GM19372 (cell line): Measurements from ENCODE around the gene EGF.
"Not testable (repeated sequence)": the region's sequence is repeated elsewhere in the genome, so short reads cannot be mapped to it uniquely, and the experiment has no call there.

Source experiments
- ATAC-seq: cut with Tn5 transposase; IDR thresholded peaks from one replicate; pipeline ENCODE4 v1.9.1; 2021; ENCODE audit warnings: mild to moderate bottlenecking, low read depth, moderate library complexity; ENCODE audit not compliant: unreplicated experiment

Gene EGF

DNA sequence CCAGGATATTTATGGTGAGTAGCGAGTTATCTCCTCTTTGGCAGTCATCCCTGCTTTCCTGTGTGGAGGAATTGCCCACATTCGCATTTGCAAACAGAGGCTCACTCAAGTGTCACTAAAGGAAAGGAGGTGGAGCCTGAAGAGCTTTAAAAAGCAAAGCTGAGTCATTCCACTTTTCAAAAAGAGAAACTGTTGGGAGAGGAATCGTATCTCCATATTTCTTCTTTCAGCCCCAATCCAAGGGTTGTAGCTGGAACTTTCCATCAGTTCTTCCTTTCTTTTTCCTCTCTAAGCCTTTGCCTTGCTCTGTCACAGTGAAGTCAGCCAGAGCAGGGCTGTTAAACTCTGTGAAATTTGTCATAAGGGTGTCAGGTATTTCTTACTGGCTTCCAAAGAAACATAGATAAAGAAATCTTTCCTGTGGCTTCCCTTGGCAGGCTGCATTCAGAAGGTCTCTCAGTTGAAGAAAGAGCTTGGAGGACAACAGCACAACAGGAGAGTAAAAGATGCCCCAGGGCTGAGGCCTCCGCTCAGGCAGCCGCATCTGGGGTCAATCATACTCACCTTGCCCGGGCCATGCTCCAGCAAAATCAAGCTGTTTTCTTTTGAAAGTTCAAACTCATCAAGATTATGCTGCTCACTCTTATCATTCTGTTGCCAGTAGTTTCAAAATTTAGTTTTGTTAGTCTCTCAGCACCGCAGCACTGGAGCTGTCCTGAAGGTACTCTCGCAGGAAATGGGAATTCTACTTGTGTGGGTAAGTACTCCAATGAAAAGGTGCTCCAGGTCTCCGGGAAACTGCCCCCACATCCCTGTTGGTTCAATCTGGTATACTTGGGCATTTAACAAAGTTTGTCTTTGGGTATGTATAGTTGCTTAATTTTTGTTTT is at the start of gene EGF:
TSS of gene EGF (plus strand) at position 178 of the 890 bp plus-strand sequence. CDS start at position 631, 453 bp downstream.
- no peak for ATAC-seq

DNA sequence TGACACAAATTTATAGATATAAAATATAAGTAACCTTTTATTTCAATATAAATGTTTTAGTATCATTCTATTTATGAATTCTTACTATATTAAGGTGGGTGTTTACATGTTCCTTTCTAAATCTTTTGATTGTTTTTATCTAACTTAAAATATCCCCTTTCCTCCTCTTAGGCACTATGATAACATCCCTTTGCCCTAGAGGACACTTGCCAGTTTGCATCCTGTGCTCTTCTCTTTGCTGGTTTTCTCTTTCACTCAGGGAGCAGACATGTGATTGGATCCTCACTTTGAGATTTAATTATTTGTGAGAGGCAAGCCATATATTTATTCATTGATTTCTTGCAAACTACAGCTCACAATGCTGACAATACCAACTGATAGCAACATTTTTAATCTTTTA is 48.5 kb upstream of the EGF start:
- ATAC-seq, result no peak

- ATAC-seq, result no peak
Measured at GRCh38 chr4:109870061-109870460, 42.6 kb upstream of the EGF start.

GRCh38 chr4:109872065-109872464 is 40.6 kb upstream of the EGF start:
- ATAC-seq, result no peak

GRCh38 chr4:109872950-109873656 is 39.6 kb upstream of the EGF start:
- ATAC-seq, result no peak

DNA sequence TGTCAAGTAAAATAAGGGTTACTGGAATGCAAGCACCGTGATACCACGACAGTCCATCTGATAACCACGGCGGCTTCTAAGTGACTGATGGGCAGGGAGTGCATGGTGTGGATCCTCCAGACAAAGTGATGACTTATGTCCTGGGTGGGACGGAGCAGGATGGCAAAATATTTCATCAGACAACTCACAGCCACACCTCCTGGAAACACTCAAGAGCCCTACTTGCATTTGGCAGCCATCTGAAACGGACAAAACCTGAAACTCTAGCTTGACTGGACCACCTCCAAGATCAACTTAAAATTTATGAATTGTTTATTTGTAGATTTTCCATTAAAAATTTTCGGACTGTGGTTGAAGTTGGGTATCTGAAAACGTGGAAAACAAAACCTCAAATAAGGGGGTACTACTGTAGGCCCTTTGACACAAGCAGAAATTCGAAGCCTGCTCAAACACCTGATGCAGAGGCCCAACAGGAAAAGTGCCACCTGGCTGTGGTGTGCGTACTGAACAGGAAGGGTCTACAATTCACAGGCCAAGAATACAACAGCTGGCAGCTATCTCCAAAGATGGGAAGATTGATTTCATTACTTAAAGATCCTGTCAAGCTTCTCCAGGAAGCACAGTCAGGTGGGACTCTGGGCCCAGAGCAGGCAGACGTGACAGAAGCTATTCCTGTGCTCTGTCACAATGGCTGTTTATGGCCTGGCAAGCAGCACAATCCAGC is 38.7 kb upstream of the EGF start:
- ATAC-seq, result no peak

GRCh38 chr4:109875106-109875505 is 37.6 kb upstream of the EGF start:
- no peak for ATAC-seq

DNA sequence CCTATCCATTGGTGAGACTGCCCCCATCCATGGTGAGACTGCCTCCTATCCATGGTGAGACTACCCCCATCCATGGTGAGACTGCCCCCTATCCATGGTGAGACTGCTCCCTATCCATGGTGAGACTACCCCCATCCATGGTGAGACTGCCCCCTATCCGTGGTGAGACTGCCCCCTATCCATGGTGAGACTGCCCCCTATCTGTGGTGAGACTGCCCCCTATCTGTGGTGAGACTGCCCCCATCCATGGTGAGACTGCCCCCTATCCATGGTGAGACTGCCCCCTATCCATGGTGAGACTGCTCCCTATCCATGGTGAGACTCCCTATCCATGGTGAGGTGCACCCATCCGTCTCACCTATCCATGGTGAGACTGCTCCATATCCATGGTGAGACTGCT is 37.1 kb upstream of the EGF start:
- ATAC-seq, result not testable (repeated sequence)

DNA sequence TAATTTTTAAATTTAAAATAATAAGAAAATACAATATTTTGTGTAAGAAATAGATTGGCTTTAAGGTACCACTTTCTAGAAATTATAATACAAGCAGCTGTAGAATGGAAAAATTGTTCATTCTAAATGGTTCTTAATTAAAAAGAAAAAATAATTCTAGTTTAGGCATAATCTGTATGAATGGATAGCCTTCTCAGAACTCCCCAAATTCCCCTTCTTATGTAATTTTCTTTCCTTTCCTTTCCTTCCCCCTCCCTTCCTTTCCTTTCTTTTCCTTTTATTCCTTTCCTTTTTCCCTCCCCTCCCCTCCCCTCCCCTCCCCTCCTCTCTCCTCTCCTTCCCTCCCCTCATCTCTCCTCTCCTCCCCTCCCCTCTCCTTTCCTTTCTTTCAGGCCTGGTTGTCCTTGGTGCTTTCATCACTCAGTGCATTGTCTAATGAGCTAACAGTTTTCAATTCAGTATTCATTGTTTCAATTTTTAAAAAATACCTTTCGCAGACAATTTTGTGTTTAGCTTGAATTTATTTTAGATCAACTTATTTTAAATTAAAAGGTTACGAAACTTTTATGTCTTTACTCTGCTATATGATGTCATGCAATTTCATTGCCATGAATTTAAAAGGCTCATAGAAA is 35.9 kb upstream of the EGF start:
- no peak for ATAC-seq

GRCh38 chr4:109877400-109877799 is 35.3 kb upstream of the EGF start:
- peak; percentile 77 for ATAC-seq

DNA sequence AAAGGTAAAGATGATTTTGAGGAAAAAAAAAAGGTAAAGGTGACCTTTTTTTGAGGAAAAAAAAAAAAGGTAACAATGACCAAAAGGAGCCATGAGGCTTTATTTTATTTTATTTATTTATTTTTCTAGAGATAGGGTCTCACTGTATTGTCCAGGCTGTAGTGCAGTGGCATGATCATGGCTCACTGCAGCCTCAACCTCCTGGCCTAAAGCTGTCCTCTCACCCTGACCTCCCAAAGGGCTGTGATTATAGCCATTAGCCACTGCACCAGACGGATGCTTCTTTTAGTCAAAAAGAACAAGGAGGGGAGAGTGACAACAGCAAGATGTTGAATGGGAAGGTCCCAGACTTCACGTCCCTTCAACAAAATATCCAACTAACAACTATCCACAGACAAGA is 34.3 kb upstream of the EGF start:
- no peak for ATAC-seq

DNA sequence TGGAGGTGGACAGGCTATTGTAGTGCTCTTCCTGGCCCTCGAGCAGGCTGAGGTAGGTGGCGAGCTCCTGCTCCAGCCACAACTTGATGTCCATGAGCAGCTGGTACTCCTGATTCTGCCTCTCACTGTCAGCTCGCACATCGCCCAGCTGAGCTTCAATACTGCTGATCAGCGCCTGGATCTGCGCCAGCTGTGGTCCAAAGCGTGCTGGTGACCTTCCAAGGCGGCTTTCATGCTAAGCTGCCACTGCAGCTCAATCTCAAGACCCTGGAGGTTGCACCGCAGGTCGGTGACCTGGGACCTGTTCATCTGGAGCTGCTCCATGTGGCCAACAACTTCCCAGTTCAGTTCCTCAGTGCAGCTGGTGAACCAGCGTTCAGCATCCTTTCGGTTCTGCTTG is 33.6 kb upstream of the EGF start:
- ATAC-seq, result no peak

- ATAC-seq, result no peak
Measured at GRCh38 chr4:109879636-109880314, 32.9 kb upstream of the EGF start.

DNA sequence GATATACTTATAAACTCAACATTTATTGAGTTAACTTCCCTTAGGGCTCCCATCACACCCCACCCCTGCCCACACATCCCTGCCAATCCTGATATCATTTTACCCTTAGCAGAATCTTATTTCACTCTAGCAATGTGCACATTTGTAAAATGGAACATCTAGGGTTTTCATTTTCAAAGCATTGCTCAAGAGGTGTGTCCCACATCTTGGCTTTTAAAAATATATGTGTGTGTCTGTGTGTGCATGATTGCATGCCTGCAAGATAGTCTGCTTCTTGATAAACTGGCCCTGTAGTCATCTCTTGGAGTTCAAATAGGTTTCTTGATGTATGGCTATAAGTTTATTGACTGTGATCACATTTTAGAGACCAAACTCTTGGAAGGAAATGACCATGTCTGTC is 26.4 kb upstream of the EGF start:
- ATAC-seq, result no peak

DNA sequence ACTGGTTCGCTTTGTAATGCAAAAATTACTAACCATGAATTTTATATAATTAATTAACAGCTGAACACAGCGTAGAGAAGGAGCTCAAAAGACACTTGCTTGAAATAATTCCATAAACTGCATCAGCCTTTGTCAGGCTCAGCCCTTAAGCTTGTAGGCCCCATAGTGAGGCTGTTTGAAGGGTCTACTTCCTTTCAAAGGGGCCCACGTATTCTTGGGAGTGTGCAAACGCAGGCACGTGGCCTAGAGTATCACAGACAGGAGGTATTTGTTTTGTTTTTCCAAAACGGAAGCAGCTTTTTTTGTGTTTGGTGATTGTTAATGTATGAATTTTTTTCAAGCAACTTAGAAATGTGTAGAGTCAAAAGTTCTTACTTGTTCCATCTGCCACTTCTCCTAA is 25.6 kb upstream of the EGF start:
- no peak for ATAC-seq

- no peak for ATAC-seq
Measured at GRCh38 chr4:109890076-109890475, 22.6 kb upstream of the EGF start.

DNA sequence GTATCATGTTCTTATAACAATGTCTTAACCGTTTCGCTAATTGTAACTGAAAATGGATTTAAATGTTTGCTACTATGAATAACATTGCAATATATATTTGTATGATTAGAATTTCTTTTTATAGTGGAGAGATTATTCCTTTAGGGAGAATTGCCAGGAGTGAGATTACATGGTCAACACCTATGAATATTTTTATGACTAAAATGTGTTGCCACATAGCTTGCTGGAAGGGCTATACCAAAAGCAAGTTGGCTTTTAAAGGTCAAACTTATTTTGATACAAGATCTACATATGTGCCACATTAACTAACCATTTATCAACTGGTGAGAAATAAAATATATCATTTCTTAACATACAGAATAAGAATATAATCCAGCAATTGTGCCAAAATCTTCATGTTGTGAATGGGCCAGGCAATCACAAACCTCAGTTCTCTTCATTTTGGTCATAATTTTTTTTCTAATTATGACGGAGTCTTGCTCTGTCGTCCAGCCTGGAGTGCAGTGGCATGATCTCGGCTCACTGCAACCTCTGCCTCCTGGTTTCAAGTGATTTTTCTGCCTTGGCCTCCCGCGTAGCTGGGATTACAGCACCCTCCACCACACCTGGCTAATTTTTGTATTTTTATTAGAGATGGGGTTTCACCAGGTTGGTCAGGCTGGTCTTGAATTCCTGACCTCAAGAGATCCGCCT is 10.0 kb upstream of the EGF start:
- ATAC-seq, result no peak

GRCh38 chr4:109908731-109909130 is 4.0 kb upstream of the EGF start:
- no peak for ATAC-seq

DNA sequence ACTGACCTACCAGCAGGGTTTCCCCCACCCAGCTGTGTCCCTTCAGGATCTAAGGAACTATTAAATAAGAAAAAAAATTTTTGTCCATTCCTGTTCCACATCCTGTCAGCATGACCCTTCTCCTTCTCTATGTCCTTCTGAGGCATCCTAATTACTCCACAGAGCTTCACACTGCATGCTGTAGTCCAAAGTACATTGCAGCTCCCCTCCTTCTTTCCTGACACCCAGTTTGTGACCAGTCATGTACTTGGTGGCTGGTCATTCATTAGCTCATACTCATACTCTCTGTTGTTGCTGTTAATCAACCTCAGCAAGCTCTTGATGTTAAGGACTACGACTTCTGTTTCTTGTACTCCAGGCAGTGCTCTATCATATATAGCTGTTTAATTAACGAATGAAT is 2.4 kb upstream of the EGF start:
- ATAC-seq, result no peak
